Measurements from ENCODE around the gene TMEM204.
"Not testable (repeated sequence)": the region's sequence is repeated elsewhere in the genome, so short reads cannot be mapped to it uniquely, and the experiment has no call there.

The TMEM204 gene

GRCh38 chr16:1560866-1561265, 27.4 kb downstream of the TMEM204 start:
- no peak for DNase-seq

- DNase-seq = no peak
Observed at GRCh38 chr16:1561266-1561665, 27.8 kb downstream of the TMEM204 start.

GRCh38 chr16:1561836-1562235, 28.4 kb downstream of the TMEM204 start:
- DNase-seq = no peak

GRCh38 chr16:1563786-1564185, 30.3 kb downstream of the TMEM204 start:
- DNase-seq = no peak

GRCh38 chr16:1564325-1564724, 30.9 kb downstream of the TMEM204 start:
- DNase-seq = no peak

GRCh38 chr16:1565083-1565805, 31.8 kb downstream of the TMEM204 start:
- DNase-seq = no peak

GRCh38 chr16:1567988-1568387, 34.5 kb downstream of the TMEM204 start:
- no peak for DNase-seq

- DNase-seq = no peak
Observed at GRCh38 chr16:1571012-1571671, 37.7 kb downstream of the TMEM204 start.

GRCh38 chr16:1572673-1573072, 39.2 kb downstream of the TMEM204 start:
- no peak for DNase-seq

GRCh38 chr16:1573301-1573700, 39.8 kb downstream of the TMEM204 start:
- DNase-seq = no peak

- no peak for DNase-seq
Observed at GRCh38 chr16:1575578-1575977, 42.1 kb downstream of the TMEM204 start.

- DNase-seq = peak; percentile 33
Observed at GRCh38 chr16:1579214-1579613, 45.7 kb downstream of the TMEM204 start.

- no peak for DNase-seq
Observed at GRCh38 chr16:1580256-1580655, 46.8 kb downstream of the TMEM204 start.

GRCh38 chr16:1580956-1581355, 47.5 kb downstream of the TMEM204 start:
- no peak for DNase-seq

GRCh38 chr16:1581804-1582203, 48.3 kb downstream of the TMEM204 start:
- DNase-seq = no peak

GRCh38 chr16:1583180-1583579, 49.7 kb downstream of the TMEM204 start:
- DNase-seq = no peak

GRCh38 chr16:1584926-1585484, 51.5 kb downstream of the TMEM204 start:
- no peak for DNase-seq

GRCh38 chr16:1590366-1590765, 56.9 kb downstream of the TMEM204 start:
- DNase-seq = no peak

GRCh38 chr16:1590930-1591705, 57.7 kb downstream of the TMEM204 start:
- DNase-seq = no peak

GRCh38 chr16:1592446-1592845, 59.0 kb downstream of the TMEM204 start:
- no peak for DNase-seq

GRCh38 chr16:1595511-1595910, 62.0 kb downstream of the TMEM204 start:
- DNase-seq = not testable (repeated sequence)

- DNase-seq = no peak
Observed at GRCh38 chr16:1596516-1596915, 63.0 kb downstream of the TMEM204 start.

- no peak for DNase-seq
Observed at GRCh38 chr16:1597154-1597553, 63.7 kb downstream of the TMEM204 start.

- no peak for DNase-seq
Observed at GRCh38 chr16:1601031-1601430, 67.6 kb downstream of the TMEM204 start.
